GM21723 (cell line): ENCODE measurements around the gene DUSP16.
"Not testable (repeated sequence)": the region's sequence is repeated elsewhere in the genome, so short reads cannot be mapped to it uniquely, and the experiment has no call there.

Experiments used
- ATAC-seq: cut with Tn5 transposase; IDR thresholded peaks from one replicate; pipeline ENCODE4 v1.9.1; 2021; ENCODE audit warnings: mild to moderate bottlenecking, moderate library complexity; ENCODE audit not compliant: unreplicated experiment

Gene DUSP16

GRCh38 chr12:12562585-12563261 is at the start of gene DUSP16:
Gene DUSP16, minus strand, starts transcription at chr12:12562863. Its CDS starts 41,765 bp downstream, at chr12:12521098.
- ATAC-seq: peak; percentile 82

- ATAC-seq: no peak
Measured at GRCh38 chr12:12612358-12612757, 49.7 kb upstream of the DUSP16 start.

- peak; percentile 77 for ATAC-seq
Measured at GRCh38 chr12:12611512-12612306, 49.0 kb upstream of the DUSP16 start, which contains the start of gene CREBL2. Gene CREBL2, plus strand, starts transcription at chr12:12611876. Its CDS starts 297 bp downstream, at chr12:12612173.

GRCh38 chr12:12610711-12611110 is 48.0 kb upstream of the DUSP16 start:
- no peak for ATAC-seq

- no peak for ATAC-seq
Measured at GRCh38 chr12:12609692-12610091, 47.0 kb upstream of the DUSP16 start.

- ATAC-seq: no peak
Measured at GRCh38 chr12:12608557-12608957, 45.9 kb upstream of the DUSP16 start.

GRCh38 chr12:12606781-12607589 is 44.3 kb upstream of the DUSP16 start:
- ATAC-seq: no peak

- ATAC-seq: no peak
Measured at GRCh38 chr12:12604740-12605139, 42.1 kb upstream of the DUSP16 start.

GRCh38 chr12:12600659-12601058 is 38.0 kb upstream of the DUSP16 start:
- no peak for ATAC-seq

GRCh38 chr12:12599750-12600643 is 37.3 kb upstream of the DUSP16 start:
- ATAC-seq: no peak

- no peak for ATAC-seq
Measured at GRCh38 chr12:12598864-12599263, 36.2 kb upstream of the DUSP16 start.

GRCh38 chr12:12596598-12596997 is 33.9 kb upstream of the DUSP16 start:
- ATAC-seq: not testable (repeated sequence)

GRCh38 chr12:12595929-12596328 is 33.3 kb upstream of the DUSP16 start:
- ATAC-seq: not testable (repeated sequence)

GRCh38 chr12:12592930-12593329 is 30.3 kb upstream of the DUSP16 start:
- ATAC-seq: no peak

- ATAC-seq: no peak
Measured at GRCh38 chr12:12590961-12591360, 28.3 kb upstream of the DUSP16 start.

GRCh38 chr12:12588436-12588835 is 25.8 kb upstream of the DUSP16 start:
- not testable (repeated sequence) for ATAC-seq

- ATAC-seq: no peak
Measured at GRCh38 chr12:12587878-12588277, 25.2 kb upstream of the DUSP16 start.

- ATAC-seq: no peak
Measured at GRCh38 chr12:12586879-12587675, 24.4 kb upstream of the DUSP16 start.

GRCh38 chr12:12585115-12585863 is 22.6 kb upstream of the DUSP16 start:
- ATAC-seq: no peak
